Medulla oblongata (tissue), 1 donor: ENCODE data around the gene PTPRG.

Source experiments
- DNase-seq: peaks from one replicate; pipeline ENCODE4 v3.0.0-alpha.2; 2015; ENCODE audit errors: extremely low spot score

PTPRG gene

GRCh38 chr3:62051506-62051905 is 490.1 kb downstream of the PTPRG start:
- DNase-seq = no peak

- no peak for DNase-seq
Observed at GRCh38 chr3:62052331-62052730, 491.0 kb downstream of the PTPRG start.

- no peak for DNase-seq
Observed at GRCh38 chr3:62056658-62057057, 495.3 kb downstream of the PTPRG start.

- DNase-seq = no peak
Observed at GRCh38 chr3:62057339-62058047, 496.1 kb downstream of the PTPRG start.

GRCh38 chr3:62065985-62066693 is 504.8 kb downstream of the PTPRG start:
- DNase-seq = no peak

- no peak for DNase-seq
Observed at GRCh38 chr3:62068337-62068736, 507.0 kb downstream of the PTPRG start.

- no peak for DNase-seq
Observed at GRCh38 chr3:62070891-62071290, 509.5 kb downstream of the PTPRG start.

- no peak for DNase-seq
Observed at GRCh38 chr3:62073038-62073437, 511.7 kb downstream of the PTPRG start.

GRCh38 chr3:62084558-62084957 is 523.2 kb downstream of the PTPRG start:
- no peak for DNase-seq

- DNase-seq = no peak
Observed at GRCh38 chr3:62088472-62089104, 527.2 kb downstream of the PTPRG start.

GRCh38 chr3:62090066-62090465 is 528.7 kb downstream of the PTPRG start:
- DNase-seq = no peak

GRCh38 chr3:62090519-62090918 is 529.1 kb downstream of the PTPRG start:
- no peak for DNase-seq

GRCh38 chr3:62093025-62093424 is 531.7 kb downstream of the PTPRG start:
- DNase-seq = no peak

GRCh38 chr3:62094461-62094860 is 533.1 kb downstream of the PTPRG start:
- no peak for DNase-seq

- no peak for DNase-seq
Observed at GRCh38 chr3:62095080-62095479, 533.7 kb downstream of the PTPRG start.

GRCh38 chr3:62095756-62096155 is 534.4 kb downstream of the PTPRG start:
- DNase-seq = no peak

- no peak for DNase-seq
Observed at GRCh38 chr3:62096521-62096920, 535.1 kb downstream of the PTPRG start.

GRCh38 chr3:62097121-62097520 is 535.8 kb downstream of the PTPRG start:
- DNase-seq = no peak

- no peak for DNase-seq
Observed at GRCh38 chr3:62098646-62099365, 537.4 kb downstream of the PTPRG start.

GRCh38 chr3:62100282-62100989 is 539.1 kb downstream of the PTPRG start:
- peak; percentile 14 for DNase-seq

- no peak for DNase-seq
Observed at GRCh38 chr3:62101488-62101887, 540.1 kb downstream of the PTPRG start.

- DNase-seq = no peak
Observed at GRCh38 chr3:62103531-62103930, 542.2 kb downstream of the PTPRG start.
